Gastrocnemius medialis (tissue), 4 donors: Measurements from ENCODE around the gene CKAP2. TPM values are rescaled to one million over a fixed set of nuclear protein-coding genes. Genes with fewer than 3 reads are reported as not detected.
A peak's percentile ranks its signal among the peaks of the same experiment; 100 is the strongest.
"Not testable (repeated sequence)": the region's sequence is repeated elsewhere in the genome, so short reads cannot be mapped to it uniquely, and the experiment has no call there.

ENCODE experiments used
- ATAC-seq, 2 donors: fragments of 150-250 bp; one replicate each; pipeline ENCODE4 v1.9.1; 2016
- DNase-seq, 2 donors: peaks; one replicate each; pipeline ENCODE4 v3.0.0-alpha.2; 2019
- H3K27ac ChIP-seq, 4 donors: fragments of 200-600 bp; sonication (generic); 1 replicate in 1 of 4; 2 replicates in 3 of 4; pipeline ENCODE4 v1.5.1; 2016 to 2018; ENCODE audit warnings: mild to moderate bottlenecking in 2 of 4, moderate library complexity in 1 of 4
- H3K27me3 ChIP-seq, 3 donors: fragments of 200-600 bp; sonication (generic) in 2 of 3; 1 replicate in 1 of 3; 2 replicates in 2 of 3; pipeline versions ENCODE4 v1.5.1 to v1.6.0; 2016 to 2019; ENCODE audit warnings: mild to moderate bottlenecking in 1 of 3, moderate library complexity in 1 of 3
- H3K36me3 ChIP-seq, 2 donors: fragments of 200-600 bp; sonication (generic) in 1 of 2; one replicate each; pipeline ENCODE4 v1.5.1; 2017 to 2018
- H3K4me1 ChIP-seq, 2 donors: fragments of 200-600 bp; sonication (generic) in 1 of 2; one replicate each; pipeline ENCODE4 v1.5.1; 2016 to 2017; ENCODE audit warnings: mild to moderate bottlenecking in 2 of 2
- H3K4me3 ChIP-seq, 4 donors: fragments of 200-600 bp; sonication (generic) in 3 of 4; 1 replicate in 1 of 4; 2 replicates in 3 of 4; pipeline ENCODE4 v1.5.1; 2016 to 2019; ENCODE audit warnings: mild to moderate bottlenecking in 2 of 4
- H3K9me3 ChIP-seq, 3 donors: fragments of 200-600 bp; sonication (generic) in 2 of 3; 1 replicate in 1 of 3; 2 replicates in 2 of 3; pipeline ENCODE4 v1.5.1; 2016 to 2019
- in situ Hi-C, 4 donors: fragments of 200-750 bp; cut with MboI; loops; one replicate each; pipeline versions ENCODE4 v1.15.0 to v1.8.0; 2017; ENCODE audit warnings: low sequenced_read_pairs in 4 of 4
- intact Hi-C: fragments of 100-400 bp; cut with DNase I; formaldehyde crosslinking; loops from one replicate; pipeline ENCODE4 v1.15.1; 2023; ENCODE audit warnings: low total_unique reads
- total RNA-seq, 4 donors: library from RNA; depleted of rRNA; stranded (reverse); fragments of >200 nt; gene quantifications; one replicate each; pipeline versions ENCODE4 v1.1.0 to v1.2.3, GENCODE V29; 2016

Gene CKAP2
- total RNA-seq, 4 donors from 2014 or later, result 3.6 to 5.0 (median 4.9) TPM

DNA sequence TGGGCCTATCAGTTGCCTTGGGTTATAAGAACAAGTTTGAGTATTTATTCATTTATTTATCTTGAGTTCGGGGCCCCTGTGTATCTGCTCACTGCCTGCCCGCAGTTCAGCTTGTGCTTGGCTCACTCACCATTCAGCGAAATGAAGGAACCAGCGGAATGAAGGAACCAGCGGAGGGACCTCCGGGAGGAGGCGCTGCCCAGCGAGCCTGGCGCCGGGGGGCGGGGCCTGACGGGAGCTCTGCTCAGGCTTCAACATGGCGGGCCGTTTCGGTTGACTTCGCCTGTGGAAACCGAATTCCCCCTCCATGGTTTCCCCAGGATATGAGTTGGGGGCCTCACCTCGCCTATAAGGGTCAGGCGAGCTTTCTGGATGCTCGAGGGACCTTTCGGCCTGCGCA, 33.5 kb downstream of the CKAP2 start:
- not testable (repeated sequence) for DNase-seq

DNA sequence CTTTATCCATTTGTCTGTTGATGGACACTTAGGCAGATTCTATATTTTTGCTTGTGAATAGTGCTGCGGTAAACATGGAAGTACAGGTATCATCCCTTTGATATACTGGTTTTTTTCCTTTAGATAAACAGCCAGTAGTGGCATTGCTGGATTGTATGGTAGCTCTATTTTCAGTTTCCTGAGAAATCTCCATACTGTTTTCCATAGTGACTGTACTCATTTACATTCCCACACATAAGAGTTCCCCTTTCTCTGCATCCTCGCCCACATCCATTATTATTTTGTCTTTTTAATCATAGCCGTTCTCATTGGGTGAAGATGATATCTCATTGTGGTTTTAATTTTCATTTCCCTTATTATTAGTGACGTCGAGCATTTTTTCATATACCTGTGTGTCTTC, 35.7 kb downstream of the CKAP2 start:
- H3K4me1 ChIP-seq, H3K4me3 ChIP-seq, H3K27ac ChIP-seq, H3K36me3 ChIP-seq, intact Hi-C loops, DNase-seq, H3K27me3 ChIP-seq, in situ Hi-C loops, ATAC-seq, H3K9me3 ChIP-seq: not testable (repeated sequence)

More for the DNA sequence above, 33.5 kb downstream of the CKAP2 start:
- H3K9me3 ChIP-seq, ATAC-seq, H3K4me3 ChIP-seq, H3K36me3 ChIP-seq, H3K4me1 ChIP-seq, in situ Hi-C loops, H3K27me3 ChIP-seq, H3K27ac ChIP-seq, intact Hi-C loops: not testable (repeated sequence)

DNA sequence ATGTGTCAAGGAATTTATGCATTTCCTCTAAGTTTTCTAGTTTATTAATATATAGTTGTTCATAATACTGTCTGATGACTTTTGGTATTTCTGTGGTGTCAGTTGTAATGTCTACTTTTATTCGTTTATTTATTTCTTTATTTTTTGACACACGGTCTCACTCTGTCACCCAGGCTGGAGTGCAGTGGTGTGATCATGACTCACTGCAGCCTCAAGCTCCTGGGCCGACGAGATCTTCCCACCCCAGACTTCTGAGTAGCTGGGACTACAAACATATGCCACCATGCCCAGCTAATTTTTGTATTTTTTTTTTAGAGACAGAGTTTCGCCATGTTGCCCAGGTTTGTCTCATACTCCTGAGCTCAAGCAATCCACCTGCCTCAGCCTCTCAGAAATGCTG, 39.0 kb downstream of the CKAP2 start:
- DNase-seq, H3K4me1 ChIP-seq, H3K4me3 ChIP-seq, H3K9me3 ChIP-seq, in situ Hi-C loops, H3K27me3 ChIP-seq, H3K36me3 ChIP-seq, H3K27ac ChIP-seq, intact Hi-C loops, ATAC-seq: not testable (repeated sequence)

DNA sequence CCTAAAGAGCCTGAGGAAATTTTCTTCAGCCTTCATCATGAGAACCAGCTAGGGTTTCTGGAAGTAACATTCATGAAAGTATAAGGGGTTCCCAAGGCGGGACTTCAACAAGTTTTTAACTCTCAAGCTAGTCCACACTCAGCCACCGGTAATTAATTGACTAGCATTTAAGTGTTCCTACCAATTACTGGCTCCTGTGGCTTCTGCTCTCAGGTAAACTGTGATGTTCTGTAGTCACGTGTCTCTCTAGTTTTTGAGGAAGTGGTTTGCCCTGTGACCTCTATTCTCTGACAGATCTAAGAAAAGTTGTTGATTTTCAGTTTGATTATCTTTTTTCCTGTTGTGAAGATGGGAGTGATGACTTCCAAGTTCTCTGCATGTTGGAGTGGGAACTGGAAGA, 42.7 kb downstream of the CKAP2 start:
- intact Hi-C loops, H3K9me3 ChIP-seq, DNase-seq, H3K4me1 ChIP-seq, H3K4me3 ChIP-seq, H3K27me3 ChIP-seq, in situ Hi-C loops, H3K27ac ChIP-seq, ATAC-seq, H3K36me3 ChIP-seq: not testable (repeated sequence)

DNA sequence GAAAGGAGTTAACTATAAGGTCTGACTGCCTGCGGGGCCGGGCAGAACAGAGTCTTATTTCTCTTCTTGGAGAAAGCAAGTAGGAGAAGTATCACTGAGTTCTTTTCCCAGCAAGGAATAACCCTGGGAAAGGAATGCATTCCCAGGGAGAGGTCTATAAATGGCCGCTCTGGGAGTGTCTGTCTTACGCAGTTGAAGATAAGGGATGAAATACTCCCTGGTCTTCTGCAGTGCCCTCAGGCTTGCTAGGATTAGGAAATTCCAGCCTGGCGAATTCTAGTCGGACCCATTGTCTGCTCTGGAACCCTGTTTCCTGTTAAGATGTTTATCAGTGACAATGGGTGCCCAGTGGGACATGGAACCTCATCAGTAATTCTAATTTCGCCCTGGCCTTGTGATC, 47.0 kb downstream of the CKAP2 start:
- intact Hi-C loops, in situ Hi-C loops, H3K36me3 ChIP-seq, H3K4me1 ChIP-seq, H3K9me3 ChIP-seq, H3K27me3 ChIP-seq, H3K4me3 ChIP-seq, ATAC-seq, DNase-seq, H3K27ac ChIP-seq: not testable (repeated sequence)

DNA sequence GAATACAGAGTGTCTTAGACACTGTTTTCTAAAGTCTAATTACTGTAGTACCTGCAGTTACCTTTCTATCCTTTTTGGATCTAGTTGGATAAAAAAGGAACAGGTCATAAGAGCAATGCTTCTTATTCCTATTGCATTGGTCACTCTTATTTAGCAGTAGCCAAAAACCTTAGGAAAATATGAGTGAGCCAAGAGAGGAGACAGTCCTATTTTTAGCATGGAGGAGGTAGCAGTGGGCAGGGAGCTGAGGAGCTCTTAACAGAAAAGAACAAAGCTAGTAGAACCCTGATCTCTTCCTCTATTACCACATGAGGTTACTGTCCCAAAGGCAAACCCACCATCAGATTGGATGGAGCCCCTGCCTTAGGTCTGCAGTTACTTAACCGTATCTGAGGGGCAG, 50.6 kb downstream of the CKAP2 start:
- H3K36me3 ChIP-seq, H3K9me3 ChIP-seq, H3K4me3 ChIP-seq, in situ Hi-C loops, intact Hi-C loops, DNase-seq, H3K27ac ChIP-seq, H3K4me1 ChIP-seq, H3K27me3 ChIP-seq: not testable (repeated sequence)
- ATAC-seq, result peak in 1 of 2 donors; percentile 40

DNA sequence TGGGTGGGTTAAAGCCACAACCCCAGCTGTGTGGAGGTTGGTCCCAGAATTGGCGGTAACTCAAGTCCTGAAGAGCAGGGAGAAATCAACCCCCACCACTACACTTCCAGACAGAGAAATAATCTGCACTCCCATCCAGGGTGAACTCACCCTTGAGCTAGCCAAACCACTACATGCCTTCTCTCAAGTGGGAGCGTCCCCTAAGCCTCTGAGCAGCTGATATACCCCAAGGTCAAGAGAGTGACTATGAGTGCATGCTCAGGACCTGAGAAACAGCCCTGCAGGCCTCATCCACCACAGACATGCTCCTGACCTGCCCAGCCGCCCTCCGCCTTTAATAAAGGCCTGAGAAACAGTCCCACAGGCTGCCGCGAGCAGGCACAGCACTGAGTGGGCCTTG, 54.3 kb downstream of the CKAP2 start:
- H3K27ac ChIP-seq, H3K36me3 ChIP-seq, intact Hi-C loops, H3K9me3 ChIP-seq, DNase-seq, H3K4me1 ChIP-seq, ATAC-seq, H3K27me3 ChIP-seq, H3K4me3 ChIP-seq, in situ Hi-C loops: not testable (repeated sequence)

DNA sequence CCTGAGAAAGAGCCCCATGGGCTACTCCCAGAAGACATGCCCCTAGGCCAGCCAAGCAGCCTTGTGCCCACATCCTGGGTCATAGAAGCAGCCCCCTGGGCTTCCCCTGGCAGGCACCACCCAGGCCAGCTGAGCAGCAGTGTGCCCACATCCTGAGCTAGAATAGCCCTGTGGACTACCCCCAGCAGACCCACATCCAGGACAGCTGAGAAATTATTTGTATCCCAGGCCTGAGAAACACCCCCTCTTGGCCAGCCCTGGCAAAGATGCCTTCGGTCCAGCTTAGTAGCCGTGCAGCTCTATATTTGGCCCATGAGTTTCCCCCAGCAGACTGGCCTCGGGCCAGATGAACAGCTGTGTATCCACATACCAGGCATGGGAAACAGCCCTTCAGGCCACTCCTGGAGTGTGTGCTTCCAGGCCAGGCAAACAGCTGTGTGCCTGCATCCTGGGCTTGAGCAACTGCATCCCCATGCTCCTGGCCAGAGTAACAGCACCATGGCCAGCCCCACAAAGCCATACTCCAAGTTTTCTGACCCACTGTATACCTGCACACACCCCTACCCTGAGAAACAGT, 55.0 kb downstream of the CKAP2 start:
- in situ Hi-C loops, H3K36me3 ChIP-seq, H3K9me3 ChIP-seq, intact Hi-C loops, H3K4me3 ChIP-seq, H3K27me3 ChIP-seq, H3K4me1 ChIP-seq: not testable (repeated sequence)
- ATAC-seq, result peak; percentile 58 to 75
- H3K27ac ChIP-seq, result peak overlapping the region; percentile 59 to 70 (median 67)
- DNase-seq, result peak; percentile 26 to 84

DNA sequence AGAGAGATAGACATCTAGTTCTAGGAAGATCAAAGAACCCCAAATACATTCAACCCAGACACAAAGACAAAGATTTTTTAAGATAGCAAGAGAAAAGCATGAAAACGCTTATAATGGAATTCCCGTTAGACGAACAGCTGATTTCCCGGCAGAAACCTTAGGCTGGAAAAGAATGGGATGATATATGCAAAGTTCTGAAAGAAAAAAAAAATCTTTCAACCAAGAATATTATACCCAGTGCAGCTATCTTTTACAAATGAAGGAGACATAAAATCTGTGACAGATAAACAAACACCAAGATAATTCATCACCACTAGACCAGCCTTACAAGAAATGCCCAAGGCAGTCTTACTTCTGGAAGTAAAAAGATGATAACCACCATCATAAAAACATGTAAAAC, 56.3 kb downstream of the CKAP2 start:
- H3K4me1 ChIP-seq, DNase-seq, ATAC-seq, intact Hi-C loops, H3K27ac ChIP-seq, H3K36me3 ChIP-seq, H3K27me3 ChIP-seq, H3K9me3 ChIP-seq, H3K4me3 ChIP-seq, in situ Hi-C loops: not testable (repeated sequence)

DNA sequence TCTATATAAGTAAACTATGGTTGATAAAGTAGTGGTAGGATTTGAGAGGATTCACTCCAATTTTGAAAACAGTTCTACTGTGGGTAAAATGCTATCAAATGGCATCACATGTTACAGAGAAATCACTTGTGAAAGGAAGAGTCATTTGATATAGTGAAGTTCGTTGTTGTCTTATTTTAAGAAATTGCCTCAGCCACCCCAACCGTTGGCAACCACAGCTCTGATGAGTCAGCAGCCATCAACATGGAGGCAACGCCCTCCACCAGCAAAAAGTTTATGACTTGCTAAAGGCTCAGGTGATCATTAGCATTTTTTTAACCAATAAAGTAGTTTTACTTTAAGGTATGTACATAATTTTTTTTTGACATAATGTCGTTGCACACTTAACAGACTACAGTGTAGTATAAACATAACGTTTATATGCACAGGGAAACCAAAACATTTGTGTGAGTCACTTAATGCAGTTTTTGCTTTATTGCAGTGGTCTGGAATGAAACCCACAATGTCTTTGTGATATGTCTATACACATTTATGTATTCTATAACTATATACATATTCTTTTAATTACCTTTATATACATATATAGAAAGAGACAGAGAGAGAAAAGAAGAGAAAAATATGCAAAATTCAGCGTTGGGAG, 58.8 kb downstream of the CKAP2 start:
- H3K27me3 ChIP-seq, intact Hi-C loops, H3K9me3 ChIP-seq, in situ Hi-C loops, H3K4me3 ChIP-seq, H3K36me3 ChIP-seq, H3K4me1 ChIP-seq: not testable (repeated sequence)
- peak; percentile 93 to 96 for ATAC-seq
- DNase-seq, result peak; percentile 38 to 87
- peak overlapping the region in 3 of 4 donors; percentile 63 to 73 (median 68) for H3K27ac ChIP-seq

DNA sequence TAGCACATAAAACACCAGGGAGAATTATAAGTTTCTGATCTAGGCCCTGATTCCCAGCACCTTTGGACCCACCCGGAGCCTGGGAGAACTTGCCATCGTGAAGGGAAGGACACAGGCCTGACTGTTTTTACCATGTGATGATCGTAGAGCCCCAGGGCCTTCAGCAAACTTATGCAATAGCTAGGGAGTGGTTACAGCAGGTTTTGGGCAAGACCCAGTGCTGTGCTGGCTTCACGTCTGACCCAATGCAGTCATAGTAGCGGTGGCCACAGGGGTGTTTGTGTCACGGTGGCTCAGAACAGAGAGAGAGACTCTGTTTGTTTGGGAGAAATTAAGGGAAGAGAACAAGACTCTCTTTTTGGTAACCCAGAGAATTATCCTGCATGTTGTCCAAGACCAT, 68.0 kb downstream of the CKAP2 start:
- H3K27me3 ChIP-seq, H3K9me3 ChIP-seq, H3K4me3 ChIP-seq, H3K4me1 ChIP-seq, H3K27ac ChIP-seq, H3K36me3 ChIP-seq, DNase-seq, intact Hi-C loops, in situ Hi-C loops, ATAC-seq: not testable (repeated sequence)
